ENCODE measurements around the gene PCBP3.

GRCh38 chr21:45726438-45726837 lies 82.9 kb downstream of the PCBP3 start:
- TF ChIP-seq POLR2AphosphoS5 (IDR thresholded peaks at IDR 0.05; ENCODE audit: low read depth, low read length) (no peak), POLR2A (IDR thresholded peaks at IDR 0.05; ENCODE audit: low read depth, low read length) (no peak), TAF1 (IDR thresholded peaks at IDR 0.05; ENCODE audit: borderline replicate concordance, low read depth, low read length) (no peak)
